Pancreas (tissue), 10 donors: ENCODE measurements around the gene ACVR1C. TPM values are rescaled to one million over a fixed set of nuclear protein-coding genes. Genes with fewer than 3 reads are reported as not detected.

Experiments
- ATAC-seq, 4 donors: fragments of 200-7000 bp; cut with Tn5 transposase; one replicate each; pipeline versions ENCODE4 v1.8.0 to v1.9.1; 2020; ENCODE audit warnings: mild to moderate bottlenecking in 4 of 4, moderate library complexity in 4 of 4
- DNase-seq, 6 donors: peaks; one replicate each; pipeline ENCODE4 v3.0.0-alpha.2; 2020
- FAIRE-seq: peaks from 2 replicates; lab custom pipeline; 2012; peaks lifted over from hg19 to GRCh38; lab: Jason Lieb, UNC
- H3K27ac ChIP-seq, 4 donors: fragments of 200-600 bp; sonication (generic); 1 replicate in 3 of 4; 2 replicates in 1 of 4; pipeline versions ENCODE4 v1.5.0 to v1.8.0; 2020
- H3K27me3 ChIP-seq, 4 donors: fragments of 200-600 bp; one replicate each; pipeline ENCODE4 v1.8.0; 2021
- H3K36me3 ChIP-seq, 3 donors: fragments of 200-600 bp; sonication (generic) in 1 of 3; one replicate each; pipeline versions ENCODE4 v1.5.0 to v1.8.0; 2020 to 2021
- H3K4me1 ChIP-seq, 3 donors: fragments of 200-600 bp; one replicate each; pipeline ENCODE4 v1.8.0; 2021
- H3K4me3 ChIP-seq, 4 donors: fragments of 200-600 bp; sonication (generic) in 2 of 4; one replicate each; pipeline versions ENCODE4 v1.5.0 to v1.8.0; 2020 to 2021
- H3K9me3 ChIP-seq, 4 donors: fragments of 200-600 bp; one replicate each; pipeline ENCODE4 v1.8.0; 2021
- WGBS, 2 donors: extraction: QIAGEN DNeasy Blood & Tissue Kit; methylation state at CpG; one replicate each; pipeline ENCODE4 v1.1.7; 2013; 5-methylcytosine and 5-hydroxymethylcytosine counted together
- intact Hi-C, 3 donors: fragments of 100-400 bp; cut with DNase I; formaldehyde crosslinking; loops; one replicate each; pipeline versions ENCODE4 v1.11.1 to v1.14.2; 2022
- polyA plus RNA-seq, 2 donors: library from polyadenylated mRNA; stranded (reverse); fragments of 200-250 nt; gene quantifications; one replicate each; pipeline ENCODE4 v1.2.3, GENCODE V29; 2013
- total RNA-seq, 6 donors: library from RNA; stranded (reverse); fragmentation: NEBNext Ultra II Directional in 4 of 6; extraction: Animal tissue kit (Norgen Biotek cat#: 25700) in 4 of 6; gene quantifications; one replicate each; pipeline versions ENCODE4 v1.2.1 to v1.2.4, GENCODE V29; 2021 to 2023
- TF ChIP-seq, protein P1 (sequence below), 4 donors: fragments of 200-600 bp; sonication (generic) in 3 of 4; IDR thresholded peaks; one replicate each; pipeline versions ENCODE4 v1.5.0 to v1.8.0; 2021; ENCODE audit warnings: antibody characterized with exemption in 4 of 4
- donor health status: healthy with polysubstance abuse.
- donor health status: DM: no; HTN: no; CAD: no; lungs with moderate emphysema.
- donor health status: DM: no; HTN: no; CAD: no.
- donor health status: control.
- donor health status: control.
- donor health status: Bipolar disorder and iron deficiency.
- donor health status: DM: yes; HTN: yes; CAD: no.
- donor health status: DM: no; HTN: no; CAD: no.
- donor health status: DM: no; HTN: no; CAD: no.
- donor health status: DM: yes; HTN: yes; CAD: no.

ACVR1C gene
- total and polyA plus RNA-seq, 8 donors: 0.46 to 2.7 (median 1.5) TPM

GRCh38 chr2:157557770-157558169, 70.9 kb downstream of the ACVR1C start:
- WGBS, 2 donors: 71 to 76% methylated on average over 1 of the region's 1 CpG
- no peak overlapping the region for H3K4me3 ChIP-seq

DNA sequence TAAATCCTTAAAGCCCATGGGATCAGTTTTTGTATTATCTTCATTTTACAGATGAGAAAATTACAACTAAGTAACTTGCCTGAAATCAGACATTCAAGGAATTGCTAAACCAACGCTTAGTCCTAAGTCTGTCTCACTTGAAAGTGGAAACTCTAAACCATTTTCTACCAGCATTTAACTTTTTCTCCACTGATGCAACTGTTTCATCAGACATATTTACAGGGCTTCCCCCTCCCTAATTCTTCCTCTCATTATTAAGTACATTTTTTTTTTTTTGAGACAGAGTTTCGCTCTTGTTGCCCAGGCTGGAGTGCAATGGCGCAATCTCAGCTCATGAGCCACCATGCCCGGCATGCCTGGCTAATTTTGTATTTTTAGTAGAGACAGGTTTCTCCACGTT, 88.6 kb downstream of the ACVR1C start:
- Histone ChIP-seq H3K4me3 (no peak overlapping the region), H3K9me3 (no peaks in the 10 kb centered on the region), H3K4me1 (peaks cover 0 to 2% (median 0%) of the 10 kb centered on the region in 3 donors), H3K27me3 (no peaks in the 10 kb centered on the region), H3K36me3 (no peaks in the 10 kb centered on the region), H3K27ac (no peak overlapping the region)
- FAIRE-seq (no peak), ATAC-seq (no peak), DNase-seq (no peak)
- TF ChIP-seq, protein P1, sequence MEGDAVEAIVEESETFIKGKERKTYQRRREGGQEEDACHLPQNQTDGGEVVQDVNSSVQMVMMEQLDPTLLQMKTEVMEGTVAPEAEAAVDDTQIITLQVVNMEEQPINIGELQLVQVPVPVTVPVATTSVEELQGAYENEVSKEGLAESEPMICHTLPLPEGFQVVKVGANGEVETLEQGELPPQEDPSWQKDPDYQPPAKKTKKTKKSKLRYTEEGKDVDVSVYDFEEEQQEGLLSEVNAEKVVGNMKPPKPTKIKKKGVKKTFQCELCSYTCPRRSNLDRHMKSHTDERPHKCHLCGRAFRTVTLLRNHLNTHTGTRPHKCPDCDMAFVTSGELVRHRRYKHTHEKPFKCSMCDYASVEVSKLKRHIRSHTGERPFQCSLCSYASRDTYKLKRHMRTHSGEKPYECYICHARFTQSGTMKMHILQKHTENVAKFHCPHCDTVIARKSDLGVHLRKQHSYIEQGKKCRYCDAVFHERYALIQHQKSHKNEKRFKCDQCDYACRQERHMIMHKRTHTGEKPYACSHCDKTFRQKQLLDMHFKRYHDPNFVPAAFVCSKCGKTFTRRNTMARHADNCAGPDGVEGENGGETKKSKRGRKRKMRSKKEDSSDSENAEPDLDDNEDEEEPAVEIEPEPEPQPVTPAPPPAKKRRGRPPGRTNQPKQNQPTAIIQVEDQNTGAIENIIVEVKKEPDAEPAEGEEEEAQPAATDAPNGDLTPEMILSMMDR (IDR thresholded peaks at IDR 0.05): no peak
- WGBS, 2 donors: 94 to 97% methylated on average over 5 of the region's 5 CpGs
- intact Hi-C loops: no loop called here

More at GRCh38 chr2:157557770-157558169, 70.9 kb downstream of the ACVR1C start:
- no peaks in the 10 kb centered on the region for H3K27me3 ChIP-seq
- no peak overlapping the region for H3K27ac ChIP-seq
- intact Hi-C loops: no loop called here
- no peak for DNase-seq
- TF ChIP-seq, protein P1 (IDR thresholded peaks at IDR 0.05): no peak
- no peak for FAIRE-seq
- ATAC-seq: no peak
- H3K9me3 ChIP-seq: no peaks in the 10 kb centered on the region
- H3K36me3 ChIP-seq: no peaks in the 10 kb centered on the region
- no peaks in the 10 kb centered on the region for H3K4me1 ChIP-seq

- ATAC-seq (no peak), DNase-seq (no peak), FAIRE-seq (no peak)
- TF ChIP-seq, protein P1 (IDR thresholded peaks at IDR 0.05): no peak
- Histone ChIP-seq H3K27me3 (no peaks in the 10 kb centered on the region), H3K27ac (no peak overlapping the region), H3K4me1 (no peaks in the 10 kb centered on the region), H3K36me3 (no peaks in the 10 kb centered on the region), H3K9me3 (no peaks in the 10 kb centered on the region), H3K4me3 (no peak overlapping the region)
- WGBS, 2 donors: 93 to 94% methylated on average over 1 of the region's 1 CpG
- intact Hi-C loops: no loop called here
These were observed 90.6 kb downstream of the ACVR1C start for GRCh38 chr2:157538064-157538463.

GRCh38 chr2:157536815-157537214, 91.8 kb downstream of the ACVR1C start:
- no peak for ATAC-seq
- 82 to 96% methylated on average over 1 of the region's 1 CpG for WGBS, 2 donors
- DNase-seq: no peak

More at GRCh38 chr2:157536815-157537214, 91.8 kb downstream of the ACVR1C start:
- no peaks in the 10 kb centered on the region for H3K9me3 ChIP-seq
- intact Hi-C loops: no loop called here
- no peak overlapping the region for H3K27ac ChIP-seq
- FAIRE-seq: no peak
- no peak overlapping the region for H3K4me3 ChIP-seq
- H3K36me3 ChIP-seq: no peaks in the 10 kb centered on the region
- no peaks in the 10 kb centered on the region for H3K4me1 ChIP-seq
- TF ChIP-seq, protein P1 (IDR thresholded peaks at IDR 0.05): no peak
- H3K27me3 ChIP-seq: no peaks in the 10 kb centered on the region
